ENCODE measurements around the gene GRAMD1B. TPM values are rescaled to one million over a fixed set of nuclear protein-coding genes. Genes with fewer than 3 reads are reported as not detected.

Gene GRAMD1B
- total RNA-seq, 1 donor from 2014 or later: 6.0 TPM

- DNase-seq (ENCODE audit: low read depth): no peak
- H3K4me3 ChIP-seq (ENCODE audit: low read depth, low read length): no peak overlapping the region
- no peak for TF ChIP-seq CTCF (conservative IDR thresholded peaks at IDR 0.05; ENCODE audit: low read depth, low read length)
Observed at GRCh38 chr11:123580137-123580536, 150.1 kb downstream of the GRAMD1B start.

GRCh38 chr11:123580557-123581275, 150.6 kb downstream of the GRAMD1B start:
- DNase-seq (ENCODE audit: low read depth): no peak
- H3K4me3 ChIP-seq (ENCODE audit: low read depth, low read length): no peak overlapping the region
- TF ChIP-seq CTCF (conservative IDR thresholded peaks at IDR 0.05; ENCODE audit: low read depth, low read length): peak; percentile 94

- TF ChIP-seq CTCF (conservative IDR thresholded peaks at IDR 0.05; ENCODE audit: low read depth, low read length): no peak
- no peak overlapping the region for H3K4me3 ChIP-seq (ENCODE audit: low read depth, low read length)
Observed at GRCh38 chr11:123581651-123582399, 151.8 kb downstream of the GRAMD1B start.

GRCh38 chr11:123582992-123583504, 153.0 kb downstream of the GRAMD1B start:
- no peak overlapping the region for H3K4me3 ChIP-seq (ENCODE audit: low read depth, low read length)
- no peak for TF ChIP-seq CTCF (conservative IDR thresholded peaks at IDR 0.05; ENCODE audit: low read depth, low read length)
- no peak for DNase-seq (ENCODE audit: low read depth)

More at GRCh38 chr11:123581651-123582399, 151.8 kb downstream of the GRAMD1B start:
- no peak for DNase-seq (ENCODE audit: low read depth)

- no peak for DNase-seq (ENCODE audit: low read depth)
- H3K4me3 ChIP-seq (ENCODE audit: low read depth, low read length): no peak overlapping the region
- TF ChIP-seq CTCF (conservative IDR thresholded peaks at IDR 0.05; ENCODE audit: low read depth, low read length): no peak
Observed at GRCh38 chr11:123584186-123584585, 154.1 kb downstream of the GRAMD1B start.

- no peak for TF ChIP-seq CTCF (conservative IDR thresholded peaks at IDR 0.05; ENCODE audit: low read depth, low read length)
- H3K4me3 ChIP-seq (ENCODE audit: low read depth, low read length): no peak overlapping the region
- DNase-seq (ENCODE audit: low read depth): no peak
Observed at GRCh38 chr11:123584737-123585136, 154.7 kb downstream of the GRAMD1B start.
